ENCODE measurements around the gene PEX5.

The PEX5 gene

GRCh38 chr12:7151532-7151931, 38.0 kb upstream of the PEX5 start:
- Histone ChIP-seq H3K36me3 (no peaks in the 10 kb centered on the region), H3K9me3 (no peaks in the 10 kb centered on the region), H3K4me1 (peaks cover 17% of the 10 kb centered on the region), H3K27me3 (no peaks in the 10 kb centered on the region), H3K4me3 (ENCODE audit: low read depth, low read length) (no peak overlapping the region)
- no peak for DNase-seq
- TF ChIP-seq CTCF (IDR thresholded peaks at IDR 0.05; ENCODE audit: low read depth, low read length): no peak

- peaks cover 13% of the 10 kb centered on the region for H3K4me1 ChIP-seq
- H3K4me3 ChIP-seq (ENCODE audit: low read depth, low read length): no peak overlapping the region
- TF ChIP-seq CTCF (IDR thresholded peaks at IDR 0.05; ENCODE audit: low read depth, low read length): no peak
- no peaks in the 10 kb centered on the region for H3K27me3 ChIP-seq
- H3K9me3 ChIP-seq: no peaks in the 10 kb centered on the region
- no peak for DNase-seq
- H3K36me3 ChIP-seq: no peaks in the 10 kb centered on the region
These were observed 36.7 kb upstream of the PEX5 start for GRCh38 chr12:7152818-7153217.

- no peak overlapping the region for H3K4me3 ChIP-seq (ENCODE audit: low read depth, low read length)
- H3K36me3 ChIP-seq: no peaks in the 10 kb centered on the region
- no peak for DNase-seq
- H3K4me1 ChIP-seq: peaks cover 13% of the 10 kb centered on the region
- H3K27me3 ChIP-seq: no peaks in the 10 kb centered on the region
- H3K9me3 ChIP-seq: no peaks in the 10 kb centered on the region
- TF ChIP-seq CTCF (IDR thresholded peaks at IDR 0.05; ENCODE audit: low read depth, low read length): no peak
These were observed 35.4 kb upstream of the PEX5 start for GRCh38 chr12:7154042-7154441.

- no peaks in the 10 kb centered on the region for H3K9me3 ChIP-seq
- no peak for DNase-seq
- no peak overlapping the region for H3K4me3 ChIP-seq (ENCODE audit: low read depth, low read length)
- H3K4me1 ChIP-seq: peaks cover 13% of the 10 kb centered on the region
- H3K27me3 ChIP-seq: no peaks in the 10 kb centered on the region
- no peak for TF ChIP-seq CTCF (IDR thresholded peaks at IDR 0.05; ENCODE audit: low read depth, low read length)
- no peaks in the 10 kb centered on the region for H3K36me3 ChIP-seq
These were observed 34.5 kb upstream of the PEX5 start for GRCh38 chr12:7154901-7155470.

GRCh38 chr12:7155471-7156034, 33.9 kb upstream of the PEX5 start:
- no peaks in the 10 kb centered on the region for H3K9me3 ChIP-seq
- H3K4me3 ChIP-seq (ENCODE audit: low read depth, low read length): no peak overlapping the region
- no peaks in the 10 kb centered on the region for H3K36me3 ChIP-seq
- DNase-seq: peak; percentile 47
- no peaks in the 10 kb centered on the region for H3K27me3 ChIP-seq
- peaks cover 13% of the 10 kb centered on the region for H3K4me1 ChIP-seq
- TF ChIP-seq CTCF (IDR thresholded peaks at IDR 0.05; ENCODE audit: low read depth, low read length): no peak

Measured in BE2C (cell line).